ENCODE results near the gene TAB2.

Gene TAB2

DNA sequence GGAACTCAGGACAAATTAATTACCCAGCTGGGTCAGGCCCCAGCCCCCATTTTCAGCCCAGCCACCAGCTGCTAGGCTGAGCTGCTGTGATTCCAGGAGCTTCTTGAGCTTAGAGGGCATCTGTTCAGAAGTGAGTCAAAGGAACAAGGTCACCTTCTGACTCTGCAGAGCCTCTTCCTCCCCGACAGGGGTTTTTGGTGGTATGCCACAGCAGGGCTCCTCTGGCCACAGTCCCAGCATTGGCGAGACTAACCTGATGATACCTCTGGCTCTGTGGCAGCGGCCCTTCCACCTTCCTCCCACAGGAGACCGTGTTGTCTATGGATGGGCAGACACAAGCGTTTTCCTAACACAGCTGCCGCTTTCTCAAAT is 127.6 kb downstream of the TAB2 start:
- no peaks in the 10 kb centered on the region for H3K9me3 ChIP-seq (ENCODE audit: insufficient read depth, low read length)
- H3K27me3 ChIP-seq (ENCODE audit: low read depth, low read length), result no peaks in the 10 kb centered on the region
- H3K9ac ChIP-seq (ENCODE audit: low read length), result no peak overlapping the region
- no peaks in the 10 kb centered on the region for H3K4me1 ChIP-seq (ENCODE audit: low read length)
- no peaks in the 10 kb centered on the region for H3K79me2 ChIP-seq (ENCODE audit: low read length)
- H4K20me1 ChIP-seq (ENCODE audit: insufficient read depth, low read length), result no peaks in the 10 kb centered on the region; the same call in 1 of the 2 replicates
- H3K4me2 ChIP-seq (ENCODE audit: low read length), result no peak overlapping the region
- H2AFZ ChIP-seq (ENCODE audit: low read depth, low read length), result no peak overlapping the region
- H3K36me3 ChIP-seq (replicated peaks; ENCODE audit: low read depth, low read length), result peaks cover 23% of the 10 kb centered on the region
- no peak overlapping the region for H3K4me3 ChIP-seq (ENCODE audit: low read length)
- H3K27ac ChIP-seq (ENCODE audit: low read length), result no peak overlapping the region
- no peak for TF ChIP-seq EZH2phosphoT487 (IDR thresholded peaks at IDR 0.05; ENCODE audit: low read depth)
- TF ChIP-seq, protein P1, sequence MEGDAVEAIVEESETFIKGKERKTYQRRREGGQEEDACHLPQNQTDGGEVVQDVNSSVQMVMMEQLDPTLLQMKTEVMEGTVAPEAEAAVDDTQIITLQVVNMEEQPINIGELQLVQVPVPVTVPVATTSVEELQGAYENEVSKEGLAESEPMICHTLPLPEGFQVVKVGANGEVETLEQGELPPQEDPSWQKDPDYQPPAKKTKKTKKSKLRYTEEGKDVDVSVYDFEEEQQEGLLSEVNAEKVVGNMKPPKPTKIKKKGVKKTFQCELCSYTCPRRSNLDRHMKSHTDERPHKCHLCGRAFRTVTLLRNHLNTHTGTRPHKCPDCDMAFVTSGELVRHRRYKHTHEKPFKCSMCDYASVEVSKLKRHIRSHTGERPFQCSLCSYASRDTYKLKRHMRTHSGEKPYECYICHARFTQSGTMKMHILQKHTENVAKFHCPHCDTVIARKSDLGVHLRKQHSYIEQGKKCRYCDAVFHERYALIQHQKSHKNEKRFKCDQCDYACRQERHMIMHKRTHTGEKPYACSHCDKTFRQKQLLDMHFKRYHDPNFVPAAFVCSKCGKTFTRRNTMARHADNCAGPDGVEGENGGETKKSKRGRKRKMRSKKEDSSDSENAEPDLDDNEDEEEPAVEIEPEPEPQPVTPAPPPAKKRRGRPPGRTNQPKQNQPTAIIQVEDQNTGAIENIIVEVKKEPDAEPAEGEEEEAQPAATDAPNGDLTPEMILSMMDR (IDR thresholded peaks at IDR 0.05; ENCODE audit: low read depth, low read length), result no peak

DNA sequence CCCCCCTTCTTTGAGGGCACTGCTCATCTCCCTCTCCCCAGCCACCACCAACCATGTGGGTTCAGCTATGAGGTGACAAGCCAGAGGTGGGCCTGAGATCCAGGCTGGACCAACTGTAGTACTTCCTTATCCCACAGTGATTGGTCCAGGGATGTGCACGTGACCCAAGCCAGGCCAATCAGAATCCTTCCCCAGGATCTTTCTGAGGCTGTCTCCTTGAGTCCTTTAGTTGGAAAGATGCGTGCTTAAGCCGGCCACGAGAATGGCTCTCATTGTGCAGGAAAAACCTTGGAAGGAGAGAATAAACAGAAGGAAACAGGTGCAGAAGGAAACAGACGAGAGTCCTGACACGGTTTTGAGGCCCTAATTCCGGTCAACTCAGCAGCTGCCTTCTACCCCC is 128.1 kb downstream of the TAB2 start:
- H3K27ac ChIP-seq (ENCODE audit: low read length), result no peak overlapping the region
- no peak overlapping the region for H3K4me3 ChIP-seq (ENCODE audit: low read length)
- H3K36me3 ChIP-seq (replicated peaks; ENCODE audit: low read depth, low read length), result peaks cover 28% of the 10 kb centered on the region
- no peak overlapping the region for H3K4me2 ChIP-seq (ENCODE audit: low read length)
- no peaks in the 10 kb centered on the region for H3K4me1 ChIP-seq (ENCODE audit: low read length)
- no peak overlapping the region for H2AFZ ChIP-seq (ENCODE audit: low read depth, low read length)
- TF ChIP-seq EZH2phosphoT487 (IDR thresholded peaks at IDR 0.05; ENCODE audit: low read depth), result no peak
- no peak overlapping the region for H3K9ac ChIP-seq (ENCODE audit: low read length)
- no peaks in the 10 kb centered on the region for H3K9me3 ChIP-seq (ENCODE audit: insufficient read depth, low read length)
- no peaks in the 10 kb centered on the region; the same call in 1 of the 2 replicates for H4K20me1 ChIP-seq (ENCODE audit: insufficient read depth, low read length)
- no peaks in the 10 kb centered on the region for H3K27me3 ChIP-seq (ENCODE audit: low read depth, low read length)
- no peaks in the 10 kb centered on the region for H3K79me2 ChIP-seq (ENCODE audit: low read length)

DNA sequence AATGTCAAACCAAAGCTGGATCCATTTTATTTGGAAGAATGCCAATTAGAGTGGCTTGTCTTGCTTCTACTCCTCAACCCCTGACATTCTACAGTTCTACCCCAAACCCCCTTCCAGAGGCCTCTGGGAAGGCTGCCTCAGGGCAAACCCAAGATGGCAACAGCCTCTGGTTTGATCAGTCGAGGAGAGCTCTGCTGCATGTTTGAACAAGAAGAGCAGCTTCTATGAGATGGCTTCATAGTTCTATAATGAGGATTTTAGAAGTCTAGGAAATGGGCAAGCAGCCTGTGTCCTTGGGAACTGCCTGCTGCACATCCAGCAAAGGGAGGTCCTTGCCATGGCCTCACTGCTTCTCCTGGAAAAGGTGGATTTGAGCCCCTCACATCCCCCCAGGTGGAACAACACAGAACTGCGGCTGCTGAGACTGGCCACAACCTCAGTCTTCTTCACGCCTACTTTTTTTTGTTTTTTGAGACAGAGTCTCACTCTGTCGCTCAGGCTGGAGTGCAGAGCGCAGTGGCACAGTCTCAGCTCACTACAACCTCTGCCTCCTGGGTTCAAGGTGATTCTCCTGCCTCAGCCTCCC is 129.4 kb downstream of the TAB2 start:
- H3K27me3 ChIP-seq (ENCODE audit: low read depth, low read length), result no peaks in the 10 kb centered on the region
- peaks cover 35% of the 10 kb centered on the region for H3K36me3 ChIP-seq (replicated peaks; ENCODE audit: low read depth, low read length)
- TF ChIP-seq EZH2phosphoT487 (IDR thresholded peaks at IDR 0.05; ENCODE audit: low read depth), result no peak
- TF ChIP-seq, protein P1 (IDR thresholded peaks at IDR 0.05; ENCODE audit: low read depth, low read length), result no peak
- H4K20me1 ChIP-seq (ENCODE audit: insufficient read depth, low read length), result no peaks in the 10 kb centered on the region; the same call in 1 of the 2 replicates
- no peak overlapping the region for H3K4me3 ChIP-seq (ENCODE audit: low read length)
- H3K4me1 ChIP-seq (ENCODE audit: low read length), result no peaks in the 10 kb centered on the region
- H3K4me2 ChIP-seq (ENCODE audit: low read length), result no peak overlapping the region
- H3K27ac ChIP-seq (ENCODE audit: low read length), result no peak overlapping the region
- no peak overlapping the region for H2AFZ ChIP-seq (ENCODE audit: low read depth, low read length)
- no peak overlapping the region for H3K9ac ChIP-seq (ENCODE audit: low read length)
- H3K79me2 ChIP-seq (ENCODE audit: low read length), result no peaks in the 10 kb centered on the region
- H3K9me3 ChIP-seq (ENCODE audit: insufficient read depth, low read length), result no peaks in the 10 kb centered on the region

DNA sequence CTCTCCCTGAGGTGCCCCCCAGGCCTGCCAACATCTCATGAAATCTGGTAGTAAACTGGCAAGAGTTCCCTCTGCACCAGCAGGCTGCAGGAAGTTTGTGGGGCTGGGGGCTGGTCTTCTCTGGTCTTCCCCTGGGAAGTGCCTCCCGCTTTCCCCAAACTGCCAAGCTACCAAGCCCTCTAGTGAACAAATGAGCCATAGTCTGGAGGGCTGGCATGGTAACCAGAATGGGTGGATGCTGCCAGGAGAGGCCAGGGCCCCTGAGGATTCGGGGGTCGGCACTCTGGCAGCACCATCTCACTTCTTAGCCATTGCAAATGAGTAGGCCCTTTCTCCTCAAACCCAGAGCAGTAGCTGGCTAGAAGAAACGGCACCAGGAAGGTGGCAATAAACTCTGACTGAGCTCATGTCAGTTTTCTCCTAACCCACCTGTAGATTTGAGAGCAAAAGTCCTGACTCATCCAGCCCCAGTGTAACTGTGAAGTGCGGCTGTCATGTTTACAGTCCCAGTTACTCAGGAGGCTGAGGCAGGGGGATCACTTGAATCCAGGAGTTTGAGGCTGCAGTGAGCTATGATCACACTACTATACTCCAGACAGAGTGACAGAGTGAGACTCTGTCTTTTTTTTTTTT is 131.4 kb downstream of the TAB2 start:
- H3K79me2 ChIP-seq (ENCODE audit: low read length), result peaks cover 1% of the 10 kb centered on the region; the same call in 1 of the 2 replicates
- TF ChIP-seq EZH2phosphoT487 (IDR thresholded peaks at IDR 0.05; ENCODE audit: low read depth), result no peak
- TF ChIP-seq, protein P1 (IDR thresholded peaks at IDR 0.05; ENCODE audit: low read depth, low read length), result no peak
- H3K4me1 ChIP-seq (ENCODE audit: low read length), result no peaks in the 10 kb centered on the region
- H3K27me3 ChIP-seq (ENCODE audit: low read depth, low read length), result no peaks in the 10 kb centered on the region
- H3K4me2 ChIP-seq (ENCODE audit: low read length), result no peak overlapping the region
- no peak overlapping the region for H3K4me3 ChIP-seq (ENCODE audit: low read length)
- no peaks in the 10 kb centered on the region for H3K9me3 ChIP-seq (ENCODE audit: insufficient read depth, low read length)
- H4K20me1 ChIP-seq (ENCODE audit: insufficient read depth, low read length), result no peaks in the 10 kb centered on the region; the same call in 1 of the 2 replicates
- H2AFZ ChIP-seq (ENCODE audit: low read depth, low read length), result no peak overlapping the region
- no peak overlapping the region for H3K9ac ChIP-seq (ENCODE audit: low read length)
- peaks cover 43% of the 10 kb centered on the region for H3K36me3 ChIP-seq (replicated peaks; ENCODE audit: low read depth, low read length)
- no peak overlapping the region for H3K27ac ChIP-seq (ENCODE audit: low read length)
